ENCODE data around the gene ENGASE. TPM values are rescaled to one million over a fixed set of nuclear protein-coding genes. Genes with fewer than 3 reads are reported as not detected.

The ENGASE gene
- total RNA-seq, 1 donor from 2014 or later: 51.5 TPM

GRCh38 chr17:79086609-79087427 lies 12.2 kb downstream of the ENGASE start:
- H3K4me1 Mint-ChIP-seq (ENCODE audit: low read depth, unreplicated experiment): peaks cover 6% of the 10 kb centered on the region
- H3K9me3 Mint-ChIP-seq (ENCODE audit: unreplicated experiment): peaks cover 13% of the 10 kb centered on the region
- H3K27me3 Mint-ChIP-seq (ENCODE audit: unreplicated experiment): peaks cover 13% of the 10 kb centered on the region
- H3K4me3 Mint-ChIP-seq (ENCODE audit: unreplicated experiment): no peak overlapping the region
- no peak for TF ChIP-seq CTCF (IDR thresholded peaks at IDR 0.05; ENCODE audit: partially characterized antibody, unreplicated experiment)
- H3K36me3 Mint-ChIP-seq (ENCODE audit: unreplicated experiment): no peaks in the 10 kb centered on the region
- no peak for DNase-seq
- no peak overlapping the region for H3K27ac Mint-ChIP-seq (ENCODE audit: unreplicated experiment)

DNA sequence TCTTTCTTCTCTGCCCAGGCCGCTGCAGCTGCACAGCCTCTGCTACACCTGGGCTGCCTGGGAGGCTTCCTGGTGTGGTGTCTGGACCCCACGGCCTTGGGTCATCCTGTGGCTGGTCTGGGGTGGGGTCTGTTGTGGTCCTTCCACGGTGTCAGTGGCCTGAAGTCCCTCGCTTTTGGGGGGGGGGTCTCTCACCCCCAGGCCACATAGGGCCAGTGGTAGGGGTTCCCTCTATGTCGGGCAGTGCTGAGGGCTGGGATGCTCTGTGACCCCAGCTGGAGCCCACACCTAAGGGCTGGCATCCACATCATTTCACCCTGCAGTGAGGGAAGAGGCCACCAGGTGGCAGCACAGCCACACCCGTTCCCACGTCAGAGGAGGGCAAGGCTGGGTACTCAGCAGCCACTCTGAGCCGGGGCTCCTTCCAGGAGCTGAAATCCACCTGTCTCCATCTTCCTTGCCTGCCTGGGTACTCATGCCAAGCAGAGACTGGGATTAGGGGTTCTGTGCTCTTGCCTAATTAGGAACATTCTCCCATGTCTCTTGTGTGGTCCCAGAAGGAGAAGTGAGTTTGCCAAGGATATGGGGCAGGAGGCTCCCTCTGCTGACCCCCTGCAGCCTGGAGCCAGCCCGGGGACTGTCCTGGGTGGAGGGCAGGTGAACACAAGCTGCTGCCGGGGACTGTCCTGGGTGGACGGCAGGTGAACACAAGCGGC lies 13.0 kb downstream of the ENGASE start:
- Mint-ChIP-seq H3K27ac (ENCODE audit: unreplicated experiment) (no peak overlapping the region), H3K27me3 (ENCODE audit: unreplicated experiment) (peaks cover 11% of the 10 kb centered on the region), H3K36me3 (ENCODE audit: unreplicated experiment) (no peaks in the 10 kb centered on the region), H3K4me3 (ENCODE audit: unreplicated experiment) (no peak overlapping the region), H3K4me1 (ENCODE audit: low read depth, unreplicated experiment) (peaks cover 6% of the 10 kb centered on the region), H3K9me3 (ENCODE audit: unreplicated experiment) (peaks cover 17% of the 10 kb centered on the region)
- peak; percentile 94 for TF ChIP-seq CTCF (IDR thresholded peaks at IDR 0.05; ENCODE audit: partially characterized antibody, unreplicated experiment)
- DNase-seq: peak; percentile 90

- H3K4me1 Mint-ChIP-seq (ENCODE audit: low read depth, unreplicated experiment): peaks cover 8% of the 10 kb centered on the region
- no peaks in the 10 kb centered on the region for H3K36me3 Mint-ChIP-seq (ENCODE audit: unreplicated experiment)
- H3K9me3 Mint-ChIP-seq (ENCODE audit: unreplicated experiment): peaks cover 19% of the 10 kb centered on the region
- no peak overlapping the region for H3K4me3 Mint-ChIP-seq (ENCODE audit: unreplicated experiment)
- no peak for DNase-seq
- H3K27ac Mint-ChIP-seq (ENCODE audit: unreplicated experiment): no peak overlapping the region
- no peak for TF ChIP-seq CTCF (IDR thresholded peaks at IDR 0.05; ENCODE audit: partially characterized antibody, unreplicated experiment)
- H3K27me3 Mint-ChIP-seq (ENCODE audit: unreplicated experiment): peaks cover 11% of the 10 kb centered on the region
These were observed 13.8 kb downstream of the ENGASE start for GRCh38 chr17:79088247-79088996.

DNA sequence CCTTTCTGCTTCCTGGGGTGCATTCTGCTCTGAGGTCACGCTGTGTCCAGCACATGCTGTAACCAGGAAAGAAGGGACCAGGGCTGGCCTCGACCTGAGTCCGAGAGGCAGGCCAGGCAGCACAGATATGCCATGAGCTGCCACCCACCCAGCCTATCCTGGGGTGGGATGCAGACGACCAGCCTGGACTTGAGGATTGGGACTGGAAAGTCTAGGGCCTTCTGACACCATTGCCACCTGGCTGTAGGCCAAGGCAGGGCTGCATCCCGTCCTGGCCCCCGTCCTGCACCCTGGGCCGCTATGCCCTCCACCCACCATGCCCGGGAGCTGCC lies 14.3 kb downstream of the ENGASE start:
- H3K36me3 Mint-ChIP-seq (ENCODE audit: unreplicated experiment): no peaks in the 10 kb centered on the region
- H3K27ac Mint-ChIP-seq (ENCODE audit: unreplicated experiment): no peak overlapping the region
- no peak for DNase-seq
- peaks cover 9% of the 10 kb centered on the region for H3K27me3 Mint-ChIP-seq (ENCODE audit: unreplicated experiment)
- H3K4me3 Mint-ChIP-seq (ENCODE audit: unreplicated experiment): no peak overlapping the region
- no peak for TF ChIP-seq CTCF (IDR thresholded peaks at IDR 0.05; ENCODE audit: partially characterized antibody, unreplicated experiment)
- peaks cover 8% of the 10 kb centered on the region for H3K4me1 Mint-ChIP-seq (ENCODE audit: low read depth, unreplicated experiment)
- peaks cover 19% of the 10 kb centered on the region for H3K9me3 Mint-ChIP-seq (ENCODE audit: unreplicated experiment)
